HL-60 (cell line): ENCODE results near the gene DDX5.

Experiments used
- CTCF ChIP-seq: IDR thresholded peaks from one replicate; pipeline ENCODE4 v1.5.1; 2011; ENCODE audit warnings: low read length, control low read depth, inconsistent platforms; ENCODE audit not compliant: insufficient read depth
- GABPA ChIP-seq: IDR thresholded peaks from 2 replicates; pipeline ENCODE4 v1.6.1; 2012; ENCODE audit warnings: low read depth
- POLR2AphosphoS5 ChIP-seq: IDR thresholded peaks from 2 replicates; pipeline ENCODE4 v1.6.1; 2012; ENCODE audit warnings: low read depth
- SPI1 ChIP-seq: IDR thresholded peaks from 2 replicates; pipeline ENCODE4 v1.6.1; 2012; ENCODE audit warnings: low read depth, mild to moderate bottlenecking, borderline replicate concordance
- TF ChIP-seq, protein P1 (sequence below): IDR thresholded peaks from 2 replicates; pipeline ENCODE4 v1.6.1; 2012; ENCODE audit warnings: low read depth; ENCODE audit not compliant: insufficient replicate concordance

DNA sequence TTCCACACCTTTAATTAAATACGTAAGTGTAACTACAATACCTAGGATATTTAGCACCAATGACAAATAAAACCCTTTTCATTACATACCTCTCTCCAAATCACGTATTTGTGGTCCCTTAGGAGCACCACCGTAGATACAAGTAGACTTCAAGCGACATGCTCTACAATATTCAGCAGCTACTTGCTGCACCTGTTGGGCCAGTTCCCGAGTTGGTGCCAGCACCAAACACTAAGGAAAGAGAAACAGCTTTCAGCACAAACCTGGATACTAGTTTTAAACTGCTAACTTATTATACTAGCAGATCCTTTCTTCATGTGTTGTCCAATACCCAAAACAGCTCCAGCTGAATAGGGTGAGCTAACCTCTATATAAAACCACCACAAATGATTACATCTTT is 2.7 kb downstream of the DDX5 start:
- TF ChIP-seq CTCF (no peak), SPI1 (no peak), POLR2AphosphoS5 (no peak), GABPA (no peak)
- TF ChIP-seq, protein P1, sequence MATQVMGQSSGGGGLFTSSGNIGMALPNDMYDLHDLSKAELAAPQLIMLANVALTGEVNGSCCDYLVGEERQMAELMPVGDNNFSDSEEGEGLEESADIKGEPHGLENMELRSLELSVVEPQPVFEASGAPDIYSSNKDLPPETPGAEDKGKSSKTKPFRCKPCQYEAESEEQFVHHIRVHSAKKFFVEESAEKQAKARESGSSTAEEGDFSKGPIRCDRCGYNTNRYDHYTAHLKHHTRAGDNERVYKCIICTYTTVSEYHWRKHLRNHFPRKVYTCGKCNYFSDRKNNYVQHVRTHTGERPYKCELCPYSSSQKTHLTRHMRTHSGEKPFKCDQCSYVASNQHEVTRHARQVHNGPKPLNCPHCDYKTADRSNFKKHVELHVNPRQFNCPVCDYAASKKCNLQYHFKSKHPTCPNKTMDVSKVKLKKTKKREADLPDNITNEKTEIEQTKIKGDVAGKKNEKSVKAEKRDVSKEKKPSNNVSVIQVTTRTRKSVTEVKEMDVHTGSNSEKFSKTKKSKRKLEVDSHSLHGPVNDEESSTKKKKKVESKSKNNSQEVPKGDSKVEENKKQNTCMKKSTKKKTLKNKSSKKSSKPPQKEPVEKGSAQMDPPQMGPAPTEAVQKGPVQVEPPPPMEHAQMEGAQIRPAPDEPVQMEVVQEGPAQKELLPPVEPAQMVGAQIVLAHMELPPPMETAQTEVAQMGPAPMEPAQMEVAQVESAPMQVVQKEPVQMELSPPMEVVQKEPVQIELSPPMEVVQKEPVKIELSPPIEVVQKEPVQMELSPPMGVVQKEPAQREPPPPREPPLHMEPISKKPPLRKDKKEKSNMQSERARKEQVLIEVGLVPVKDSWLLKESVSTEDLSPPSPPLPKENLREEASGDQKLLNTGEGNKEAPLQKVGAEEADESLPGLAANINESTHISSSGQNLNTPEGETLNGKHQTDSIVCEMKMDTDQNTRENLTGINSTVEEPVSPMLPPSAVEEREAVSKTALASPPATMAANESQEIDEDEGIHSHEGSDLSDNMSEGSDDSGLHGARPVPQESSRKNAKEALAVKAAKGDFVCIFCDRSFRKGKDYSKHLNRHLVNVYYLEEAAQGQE = no peak
